Lower leg skin (tissue), 4 donors: Measurements from ENCODE around the gene SMIM20. TPM values are rescaled to one million over a fixed set of nuclear protein-coding genes. Genes with fewer than 3 reads are reported as not detected.

Source experiments
- DNase-seq, 2 donors: peaks; one replicate each; pipeline ENCODE4 v3.0.0-alpha.2; 2019; ENCODE audit warnings: low spot score in 2 of 2
- H3K4me3 ChIP-seq: fragments of 200-600 bp; sonication (generic); 2 replicates; pipeline ENCODE4 v1.5.1; 2017; ENCODE audit warnings: mild to moderate bottlenecking, low read depth; ENCODE audit not compliant: poor library complexity, severe bottlenecking
- POLR2A ChIP-seq, 2 donors: fragments of 450-650 bp; IDR thresholded peaks; one replicate each; pipeline ENCODE4 v1.6.1; 2016 to 2017; ENCODE audit warnings: antibody characterized with exemption in 2 of 2, mild to moderate bottlenecking in 1 of 2, moderate library complexity in 1 of 2
- WGBS, 2 donors: methylation state at CpG; one replicate each; pipeline ENCODE4 v1.1.5; 2018; 5-methylcytosine and 5-hydroxymethylcytosine counted together
- intact Hi-C: fragments of 100-400 bp; cut with DNase I; formaldehyde crosslinking; loops from one replicate; pipeline ENCODE4 v1.15.0; 2023; ENCODE audit warnings: low total_unique reads
- total RNA-seq, 4 donors: library from RNA; depleted of rRNA; stranded (reverse); fragments of >200 nt; gene quantifications; one replicate each; pipeline ENCODE4 v1.1.0, GENCODE V29; 2016
- TF ChIP-seq, protein P1 (sequence below), 3 donors: fragments of 450-650 bp; IDR thresholded peaks; one replicate each; pipeline ENCODE4 v1.5.1; 2016; ENCODE audit warnings: antibody characterized with exemption in 3 of 3, mild to moderate bottlenecking in 3 of 3, moderate library complexity in 2 of 3

Gene SMIM20
- total RNA-seq, 4 donors from 2014 or later = 16.1 to 18.7 (median 17.4) TPM

DNA sequence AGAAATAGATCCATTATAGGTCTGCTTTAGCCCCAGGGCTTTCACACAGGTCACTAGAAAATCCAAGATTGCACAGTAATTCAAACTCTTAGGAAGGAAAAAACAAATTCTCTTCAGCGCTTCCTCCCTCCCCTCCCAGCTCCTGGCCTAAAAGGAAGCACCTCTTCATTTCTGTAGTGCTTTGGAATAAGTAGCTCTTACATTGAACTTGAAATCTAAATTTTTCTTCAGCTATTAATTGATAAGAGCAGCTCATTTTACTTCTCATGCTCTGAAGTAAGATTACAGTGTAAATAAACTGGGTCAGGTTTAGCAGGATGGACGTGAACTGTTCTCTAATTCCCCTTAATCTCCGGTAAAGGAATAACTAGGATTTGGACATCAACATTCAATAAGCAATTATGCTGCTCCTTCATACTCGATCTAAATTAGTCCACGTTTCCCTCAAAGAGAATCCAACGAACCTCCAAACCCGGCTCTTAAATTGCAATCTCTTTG is 40.3 kb upstream of the SMIM20 start:
- intact Hi-C loops = no loop called here
- DNase-seq = no peak
- TF ChIP-seq POLR2A (IDR thresholded peaks at IDR 0.05) = no peak
- TF ChIP-seq, protein P1, sequence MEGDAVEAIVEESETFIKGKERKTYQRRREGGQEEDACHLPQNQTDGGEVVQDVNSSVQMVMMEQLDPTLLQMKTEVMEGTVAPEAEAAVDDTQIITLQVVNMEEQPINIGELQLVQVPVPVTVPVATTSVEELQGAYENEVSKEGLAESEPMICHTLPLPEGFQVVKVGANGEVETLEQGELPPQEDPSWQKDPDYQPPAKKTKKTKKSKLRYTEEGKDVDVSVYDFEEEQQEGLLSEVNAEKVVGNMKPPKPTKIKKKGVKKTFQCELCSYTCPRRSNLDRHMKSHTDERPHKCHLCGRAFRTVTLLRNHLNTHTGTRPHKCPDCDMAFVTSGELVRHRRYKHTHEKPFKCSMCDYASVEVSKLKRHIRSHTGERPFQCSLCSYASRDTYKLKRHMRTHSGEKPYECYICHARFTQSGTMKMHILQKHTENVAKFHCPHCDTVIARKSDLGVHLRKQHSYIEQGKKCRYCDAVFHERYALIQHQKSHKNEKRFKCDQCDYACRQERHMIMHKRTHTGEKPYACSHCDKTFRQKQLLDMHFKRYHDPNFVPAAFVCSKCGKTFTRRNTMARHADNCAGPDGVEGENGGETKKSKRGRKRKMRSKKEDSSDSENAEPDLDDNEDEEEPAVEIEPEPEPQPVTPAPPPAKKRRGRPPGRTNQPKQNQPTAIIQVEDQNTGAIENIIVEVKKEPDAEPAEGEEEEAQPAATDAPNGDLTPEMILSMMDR (IDR thresholded peaks at IDR 0.05) = no peak
- H3K4me3 ChIP-seq = no peak overlapping the region
- 85 to 86% methylated on average over 7 of the region's 7 CpGs for WGBS, 2 donors

DNA sequence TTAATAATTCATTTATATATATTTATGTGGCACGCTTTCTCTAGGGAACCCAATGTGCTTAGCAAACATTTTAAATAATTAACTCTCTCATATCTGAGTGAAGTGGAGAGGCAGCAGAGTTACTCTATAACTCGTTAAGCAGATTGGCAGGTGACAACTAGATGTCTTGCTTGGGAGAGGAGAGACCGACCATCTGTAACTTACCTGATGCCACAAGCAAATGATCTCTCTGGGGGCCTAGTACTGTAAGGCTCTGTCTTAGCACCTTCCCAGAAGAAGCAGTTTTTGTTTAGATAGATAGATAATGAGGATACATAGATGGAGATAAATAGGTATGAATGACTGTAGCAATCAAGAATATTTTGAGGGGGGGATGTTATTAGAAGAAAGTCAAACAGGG is 39.4 kb upstream of the SMIM20 start:
- 80 to 87% methylated on average over 3 of the region's 3 CpGs for WGBS, 2 donors
- TF ChIP-seq POLR2A (IDR thresholded peaks at IDR 0.05) = no peak
- TF ChIP-seq, protein P1 (IDR thresholded peaks at IDR 0.05) = no peak
- DNase-seq = no peak
- intact Hi-C loops = no loop called here
- no peak overlapping the region for H3K4me3 ChIP-seq

GRCh38 chr4:25875281-25875745 is 38.7 kb upstream of the SMIM20 start:
- no peak for DNase-seq
- WGBS, 2 donors = 87 to 90% methylated on average over 7 of the region's 7 CpGs
- intact Hi-C loops = no loop called here
- no peak for TF ChIP-seq POLR2A (IDR thresholded peaks at IDR 0.05)
- TF ChIP-seq, protein P1 (IDR thresholded peaks at IDR 0.05) = no peak
- no peak overlapping the region for H3K4me3 ChIP-seq

- no peak overlapping the region for H3K4me3 ChIP-seq
- no peak for DNase-seq
- 44 to 52% methylated on average over 9 of the region's 9 CpGs for WGBS, 2 donors
- intact Hi-C loops = no loop called here
- TF ChIP-seq POLR2A (IDR thresholded peaks at IDR 0.05) = no peak
- TF ChIP-seq, protein P1 (IDR thresholded peaks at IDR 0.05) = no peak
Measured at GRCh38 chr4:25878676-25879075, 35.3 kb upstream of the SMIM20 start.

GRCh38 chr4:25879091-25879584 is 34.9 kb upstream of the SMIM20 start:
- 87 to 88% methylated on average over 9 of the region's 9 CpGs for WGBS, 2 donors
- DNase-seq = no peak
- no peak overlapping the region for H3K4me3 ChIP-seq
- TF ChIP-seq POLR2A (IDR thresholded peaks at IDR 0.05) = no peak
- TF ChIP-seq, protein P1 (IDR thresholded peaks at IDR 0.05) = no peak
- intact Hi-C loops = no loop called here

GRCh38 chr4:25879587-25879986 is 34.4 kb upstream of the SMIM20 start:
- WGBS, 2 donors = 93 to 95% methylated on average over 6 of the region's 6 CpGs
- H3K4me3 ChIP-seq = no peak overlapping the region
- no peak for DNase-seq
- no peak for TF ChIP-seq POLR2A (IDR thresholded peaks at IDR 0.05)
- TF ChIP-seq, protein P1 (IDR thresholded peaks at IDR 0.05) = no peak
- intact Hi-C loops = no loop called here
